ENCODE data around the gene EXT2. TPM values are rescaled to one million over a fixed set of nuclear protein-coding genes. Genes with fewer than 3 reads are reported as not detected.

EXT2 gene
- total RNA-seq, 1 donor from 2014 or later = 73.9 TPM

DNA sequence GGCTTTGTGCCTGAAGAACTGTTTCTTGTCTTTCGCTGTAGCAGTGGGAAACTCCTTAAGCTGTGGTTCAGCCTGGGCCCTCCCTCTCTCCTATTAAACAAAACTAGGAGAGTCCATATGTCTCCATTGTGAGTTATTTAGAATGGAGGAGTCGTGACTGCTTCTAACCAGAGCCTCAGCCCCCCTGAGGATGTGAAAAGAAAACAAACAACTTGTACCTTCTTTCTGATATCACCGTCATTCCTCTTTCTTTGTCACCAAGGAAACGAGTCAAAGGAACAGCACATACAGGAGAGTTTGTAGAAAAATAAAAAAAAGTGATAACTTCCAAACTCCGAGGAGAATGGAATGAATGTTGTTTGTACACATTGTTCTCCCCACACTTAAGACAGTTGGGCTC is 11.6 kb upstream of the EXT2 start:
- no peak for DNase-seq (ENCODE audit: low spot score, unreplicated experiment)
- Mint-ChIP-seq H3K36me3 (ENCODE audit: insufficient read depth) (peaks cover 11% of the 10 kb centered on the region), H3K4me1 (ENCODE audit: low read depth) (no peaks in the 10 kb centered on the region), H3K27me3 (no peaks in the 10 kb centered on the region), H3K4me3 (ENCODE audit: low read depth) (no peak overlapping the region), H3K27ac (no peak overlapping the region), H3K9me3 (ENCODE audit: low read depth) (peaks cover 9% of the 10 kb centered on the region)
- TF ChIP-seq CTCF (IDR thresholded peaks at IDR 0.05; ENCODE audit: unreplicated experiment) = no peak

GRCh38 chr11:44085330-44085729 is 10.1 kb upstream of the EXT2 start:
- no peak overlapping the region for H3K4me3 Mint-ChIP-seq (ENCODE audit: low read depth)
- TF ChIP-seq CTCF (IDR thresholded peaks at IDR 0.05; ENCODE audit: unreplicated experiment) = no peak
- H3K9me3 Mint-ChIP-seq (ENCODE audit: low read depth) = peaks cover 18% of the 10 kb centered on the region
- H3K27me3 Mint-ChIP-seq = no peaks in the 10 kb centered on the region
- H3K4me1 Mint-ChIP-seq (ENCODE audit: low read depth) = no peaks in the 10 kb centered on the region
- H3K36me3 Mint-ChIP-seq (ENCODE audit: insufficient read depth) = peaks cover 18% of the 10 kb centered on the region
- DNase-seq (ENCODE audit: low spot score, unreplicated experiment) = no peak
- H3K27ac Mint-ChIP-seq = no peak overlapping the region

DNA sequence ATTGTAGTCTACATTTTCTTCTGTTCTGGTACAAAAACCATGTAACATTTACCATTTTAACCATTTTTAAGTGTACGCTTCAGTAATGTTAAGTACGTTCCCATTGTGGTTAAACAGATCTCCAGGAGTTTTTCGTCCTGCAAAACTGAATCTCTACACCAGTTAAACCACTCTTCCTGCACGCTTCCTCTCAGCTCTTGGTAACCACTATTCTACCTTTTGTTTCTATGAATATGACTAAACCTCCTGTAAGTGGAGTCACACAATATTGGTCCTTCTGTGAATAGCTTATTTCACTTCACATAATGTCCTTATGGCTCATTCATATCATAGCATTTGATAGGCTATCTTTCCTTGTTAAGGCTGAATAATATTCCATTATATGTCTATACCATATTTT is 7.1 kb upstream of the EXT2 start:
- DNase-seq (ENCODE audit: low spot score, unreplicated experiment) = no peak
- no peaks in the 10 kb centered on the region for H3K4me1 Mint-ChIP-seq (ENCODE audit: low read depth)
- TF ChIP-seq CTCF (IDR thresholded peaks at IDR 0.05; ENCODE audit: unreplicated experiment) = no peak
- no peaks in the 10 kb centered on the region for H3K27me3 Mint-ChIP-seq
- H3K4me3 Mint-ChIP-seq (ENCODE audit: low read depth) = no peak overlapping the region
- H3K9me3 Mint-ChIP-seq (ENCODE audit: low read depth) = peaks cover 18% of the 10 kb centered on the region
- H3K36me3 Mint-ChIP-seq (ENCODE audit: insufficient read depth) = peaks cover 18% of the 10 kb centered on the region
- H3K27ac Mint-ChIP-seq = no peak overlapping the region

DNA sequence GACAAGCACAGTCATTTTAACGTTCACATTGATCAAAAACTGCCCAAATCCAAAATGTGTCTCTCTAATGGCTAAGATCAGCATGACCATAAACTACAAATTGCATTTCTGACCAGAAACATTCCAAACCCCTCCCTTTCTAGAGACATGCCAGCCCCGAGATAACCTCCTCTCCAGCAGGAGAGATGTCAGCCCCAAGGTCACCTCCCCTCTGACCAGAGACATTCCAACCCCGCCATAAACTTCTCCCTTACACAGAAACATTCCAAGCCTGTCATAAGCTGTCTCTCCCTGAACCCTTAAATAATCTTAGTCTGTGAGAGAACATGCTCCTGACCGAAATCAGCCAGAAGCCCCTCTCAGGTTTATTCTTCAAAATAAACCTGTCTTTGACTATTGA is 6.6 kb upstream of the EXT2 start:
- Mint-ChIP-seq H3K4me1 (ENCODE audit: low read depth) (no peaks in the 10 kb centered on the region), H3K27ac (no peak overlapping the region), H3K27me3 (no peaks in the 10 kb centered on the region)

GRCh38 chr11:44090539-44090938 is 4.9 kb upstream of the EXT2 start:
- Mint-ChIP-seq H3K36me3 (ENCODE audit: insufficient read depth) (peaks cover 13% of the 10 kb centered on the region), H3K27ac (no peak overlapping the region), H3K4me3 (ENCODE audit: low read depth) (no peak overlapping the region), H3K4me1 (ENCODE audit: low read depth) (no peaks in the 10 kb centered on the region), H3K27me3 (no peaks in the 10 kb centered on the region), H3K9me3 (ENCODE audit: low read depth) (peaks cover 16% of the 10 kb centered on the region)
- TF ChIP-seq CTCF (IDR thresholded peaks at IDR 0.05; ENCODE audit: unreplicated experiment) = no peak
- no peak for DNase-seq (ENCODE audit: low spot score, unreplicated experiment)

More for the DNA sequence above, 6.6 kb upstream of the EXT2 start:
- DNase-seq (ENCODE audit: low spot score, unreplicated experiment) = no peak
- Mint-ChIP-seq H3K9me3 (ENCODE audit: low read depth) (peaks cover 18% of the 10 kb centered on the region), H3K4me3 (ENCODE audit: low read depth) (no peak overlapping the region), H3K36me3 (ENCODE audit: insufficient read depth) (peaks cover 18% of the 10 kb centered on the region)
- TF ChIP-seq CTCF (IDR thresholded peaks at IDR 0.05; ENCODE audit: unreplicated experiment) = no peak

Measured in progenitor cell of endocrine pancreas (in vitro differentiated cells).